GM18868 (cell line): ENCODE data around the gene CTPS1.

Experiments used
- ATAC-seq: cut with Tn5 transposase; IDR thresholded peaks from one replicate; pipeline ENCODE4 v1.9.1; 2021; ENCODE audit warnings: mild to moderate bottlenecking, moderate library complexity; ENCODE audit not compliant: unreplicated experiment

CTPS1 gene

DNA sequence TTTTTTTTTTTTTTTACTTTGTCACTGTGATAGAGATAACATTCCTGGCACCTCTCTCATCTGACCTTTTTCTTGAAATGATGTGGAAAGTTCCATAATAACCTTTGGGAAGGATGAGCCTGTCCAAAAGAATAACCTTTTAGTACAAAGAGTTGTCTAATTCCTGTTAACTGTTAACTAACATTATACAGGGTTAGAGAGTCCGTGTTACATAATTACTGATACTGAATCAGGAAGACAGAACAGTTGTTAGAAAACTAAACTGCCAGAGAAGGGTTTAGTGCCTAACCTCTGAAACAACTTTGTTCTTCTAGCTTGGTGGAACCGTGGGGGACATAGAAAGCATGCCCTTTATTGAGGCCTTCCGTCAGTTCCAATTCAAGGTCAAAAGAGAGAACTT is 8.8 kb downstream of the CTPS1 start:
- ATAC-seq = no peak

DNA sequence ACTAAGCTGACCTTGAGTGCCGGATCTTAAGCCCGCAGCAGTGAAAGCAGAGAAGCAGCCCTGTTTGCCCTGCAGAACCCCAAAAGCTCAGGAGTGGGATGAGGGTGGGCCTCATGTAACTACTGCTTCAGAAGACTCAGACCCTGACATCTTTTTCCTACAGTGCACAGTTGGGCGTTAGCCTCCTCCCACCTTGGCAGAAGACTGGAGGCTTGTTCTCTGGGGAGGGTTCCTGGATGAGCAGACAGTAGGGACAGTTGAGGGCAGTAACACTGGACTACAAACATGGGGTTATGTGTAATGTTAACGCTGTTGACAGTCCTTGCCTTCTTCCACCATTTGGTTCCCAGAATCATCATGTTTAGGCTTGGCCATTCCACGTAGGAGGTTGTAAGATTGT is 9.6 kb downstream of the CTPS1 start:
- no peak for ATAC-seq

DNA sequence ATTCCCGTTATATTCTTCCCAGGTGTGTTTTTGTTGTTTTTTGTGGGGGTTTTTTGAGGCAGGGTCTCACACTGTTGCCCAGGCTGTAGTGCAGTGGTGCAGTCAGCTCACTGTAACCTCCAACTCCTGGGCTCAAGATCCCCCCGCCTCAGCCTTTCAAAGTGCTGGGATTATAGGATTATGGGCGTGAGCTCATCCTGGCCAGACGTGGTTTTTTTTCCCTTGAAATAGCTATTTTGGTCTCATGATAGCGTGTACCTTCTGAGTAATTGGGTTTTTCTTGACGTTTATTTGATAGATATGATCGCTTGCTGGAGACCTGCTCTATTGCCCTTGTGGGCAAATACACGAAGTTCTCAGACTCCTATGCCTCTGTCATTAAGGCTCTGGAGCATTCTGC is 17.6 kb downstream of the CTPS1 start:
- ATAC-seq = no peak

DNA sequence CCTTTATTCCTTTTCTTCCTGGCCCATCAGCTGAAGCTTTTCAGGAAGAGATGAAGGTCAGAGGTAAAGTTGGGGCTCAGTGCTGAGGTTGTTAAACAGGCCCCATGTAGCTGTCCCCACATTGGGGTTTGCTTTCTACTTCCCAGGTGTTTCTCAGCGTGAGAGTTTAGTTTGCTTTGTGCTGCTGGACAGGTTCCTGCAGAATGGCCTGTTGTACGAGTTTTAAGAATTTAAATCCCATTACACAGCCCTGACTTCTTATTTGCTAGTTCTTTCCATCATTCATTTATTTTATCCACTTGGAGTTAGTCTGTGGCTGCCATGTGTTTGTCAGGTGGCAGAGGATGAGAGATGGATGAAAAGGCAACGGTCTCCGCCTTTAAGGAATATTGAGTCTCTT is 19.2 kb downstream of the CTPS1 start:
- no peak for ATAC-seq

DNA sequence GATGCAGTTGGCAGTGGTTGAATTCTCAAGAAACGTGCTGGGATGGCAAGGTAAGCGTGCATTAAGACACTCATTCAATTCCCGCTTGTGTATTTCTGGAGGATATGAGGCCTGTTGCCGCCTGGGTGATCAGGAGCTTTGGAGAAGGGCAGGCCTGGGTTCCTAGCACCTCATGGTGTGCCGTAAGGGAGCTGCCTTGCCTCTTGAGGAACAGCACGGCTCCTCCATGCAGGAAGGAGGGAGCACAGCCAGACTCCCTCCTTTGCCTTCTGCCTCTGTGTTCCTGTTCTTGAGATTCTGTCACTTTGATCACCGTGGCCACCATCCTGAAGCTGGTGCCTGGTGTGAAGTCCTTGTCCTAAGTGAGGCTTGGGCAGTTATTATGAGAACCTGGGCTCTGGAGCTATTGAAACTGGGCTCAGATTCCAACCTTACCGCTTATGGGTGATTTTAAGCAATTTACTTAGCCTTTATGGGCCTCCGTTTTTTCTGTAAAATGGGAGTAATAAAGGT is 23.7 kb downstream of the CTPS1 start:
- ATAC-seq = no peak

DNA sequence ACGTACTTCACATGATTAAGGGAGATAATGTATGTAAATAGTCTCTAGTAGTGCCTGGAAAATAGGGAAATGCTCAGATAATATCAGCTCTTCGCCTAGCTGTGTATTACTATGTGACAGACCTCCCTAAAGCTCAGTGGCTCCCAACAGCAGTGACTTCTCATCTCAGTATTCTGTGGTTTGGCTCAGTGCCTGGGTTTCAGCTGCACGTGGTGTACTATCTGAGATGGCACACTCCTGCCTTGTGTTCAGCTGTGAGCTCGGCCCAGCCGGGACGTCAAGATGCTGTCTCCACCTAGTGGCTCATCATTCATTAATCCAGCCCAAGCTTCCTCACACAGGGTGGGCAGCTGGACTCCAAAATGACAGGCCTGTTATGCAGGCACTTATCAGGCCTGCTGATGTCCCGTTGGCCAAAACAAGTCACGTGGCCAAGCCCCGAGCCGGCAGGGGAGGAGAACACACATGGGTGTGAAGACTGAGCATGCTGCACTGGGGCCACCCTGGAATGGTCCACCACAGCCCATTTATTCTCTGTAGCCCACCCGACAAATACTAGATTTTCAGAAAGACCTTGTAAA is 24.2 kb downstream of the CTPS1 start:
- peak; percentile 98 for ATAC-seq

DNA sequence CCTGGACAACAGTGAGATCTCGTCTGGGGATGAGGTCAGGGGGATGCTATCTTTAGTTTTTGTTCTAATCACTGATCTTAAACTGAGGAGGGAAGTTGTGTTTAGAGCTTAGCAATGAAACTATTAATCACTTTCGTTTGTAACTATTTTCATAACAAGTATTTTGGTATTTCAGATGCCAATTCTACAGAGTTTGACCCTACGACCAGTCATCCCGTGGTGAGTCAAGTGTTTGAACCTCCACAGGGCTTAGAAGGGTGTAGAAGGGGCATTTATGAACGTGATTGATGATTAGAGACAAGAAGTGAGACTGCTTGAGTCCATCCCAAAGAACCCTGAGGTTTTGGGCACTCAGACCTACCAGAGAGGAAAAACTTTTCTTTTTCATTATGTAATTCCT is 26.4 kb downstream of the CTPS1 start:
- ATAC-seq = no peak

DNA sequence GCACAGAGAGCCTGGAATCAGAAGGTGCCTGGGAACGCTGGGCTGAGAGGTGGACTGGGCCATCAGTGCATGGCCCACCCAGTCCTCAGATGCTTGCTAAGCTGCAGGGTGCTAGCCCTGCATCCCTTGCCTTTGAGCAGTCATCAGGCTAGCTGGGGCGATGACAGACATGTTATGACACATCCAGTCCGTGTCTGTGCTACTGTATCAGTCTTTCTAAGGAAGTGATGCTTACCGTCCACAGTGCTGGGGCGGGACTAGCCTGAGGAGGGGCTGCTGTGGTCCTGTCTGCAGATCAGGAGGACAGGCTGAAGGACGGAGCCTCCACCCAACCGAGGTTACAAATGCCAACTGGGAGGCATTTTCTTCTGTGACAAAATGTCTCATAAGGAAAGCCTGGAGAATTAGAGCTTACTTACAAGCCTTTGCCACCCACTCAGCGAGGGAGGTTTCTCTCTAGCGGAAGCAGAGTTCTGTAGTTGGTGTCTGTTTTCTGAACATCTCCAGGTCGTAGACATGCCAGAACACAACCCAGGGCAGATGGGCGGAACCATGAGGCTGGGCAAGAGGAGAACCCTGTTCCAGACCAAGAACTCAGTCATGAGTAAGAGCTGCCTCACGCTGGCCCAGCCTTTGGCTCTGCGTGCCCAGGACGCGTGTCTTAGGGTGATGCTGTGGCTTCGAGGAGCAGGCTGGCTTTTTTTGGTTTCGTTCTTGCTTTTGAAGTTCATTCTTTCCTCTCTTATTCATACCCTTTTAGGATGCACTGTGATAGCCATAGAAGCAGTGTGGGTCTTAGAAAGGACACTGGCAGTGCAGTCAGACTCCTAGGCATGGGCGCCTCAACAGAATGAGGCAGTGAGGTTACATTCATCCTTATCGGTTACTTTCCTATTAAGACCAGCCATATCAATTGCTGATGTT is 27.7 kb downstream of the CTPS1 start:
- no peak for ATAC-seq

DNA sequence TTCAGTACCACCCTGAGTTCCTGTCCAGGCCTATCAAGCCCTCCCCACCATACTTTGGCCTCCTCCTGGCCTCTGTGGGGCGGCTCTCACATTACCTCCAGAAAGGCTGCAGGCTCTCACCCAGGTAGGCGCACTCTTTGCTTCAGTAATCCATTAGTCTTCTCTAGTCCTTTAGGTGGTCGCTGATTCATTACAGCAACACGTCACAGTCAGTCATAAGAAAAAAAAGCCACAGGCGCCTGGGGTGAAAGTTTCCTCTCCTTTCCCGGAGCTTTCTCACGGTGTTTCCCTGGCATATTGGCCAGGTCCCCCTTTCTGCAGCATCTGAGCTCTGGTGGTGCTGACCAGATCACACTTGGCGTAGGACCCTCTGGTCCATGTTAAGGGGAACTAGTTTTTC is 30.0 kb downstream of the CTPS1 start:
- ATAC-seq = no peak

DNA sequence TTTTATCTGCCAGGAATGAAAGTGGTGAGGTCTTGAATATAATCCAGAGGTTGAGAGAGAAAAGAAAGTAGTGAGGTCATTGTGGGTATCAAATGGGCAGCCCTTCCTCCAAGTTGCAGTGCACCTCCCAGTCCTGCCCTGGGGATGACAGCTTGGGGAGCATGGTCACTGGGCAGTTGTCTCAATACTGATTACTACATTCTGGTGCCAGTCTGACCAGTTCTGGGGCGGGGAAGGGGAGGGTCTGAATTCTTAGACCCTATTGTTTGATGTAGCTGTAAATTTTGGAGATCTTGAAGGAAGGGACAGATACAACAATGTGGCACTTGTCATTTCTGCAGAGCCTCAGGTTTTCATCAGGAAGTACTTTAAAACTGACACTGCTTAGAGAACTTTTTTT is 30.8 kb downstream of the CTPS1 start:
- ATAC-seq = no peak

DNA sequence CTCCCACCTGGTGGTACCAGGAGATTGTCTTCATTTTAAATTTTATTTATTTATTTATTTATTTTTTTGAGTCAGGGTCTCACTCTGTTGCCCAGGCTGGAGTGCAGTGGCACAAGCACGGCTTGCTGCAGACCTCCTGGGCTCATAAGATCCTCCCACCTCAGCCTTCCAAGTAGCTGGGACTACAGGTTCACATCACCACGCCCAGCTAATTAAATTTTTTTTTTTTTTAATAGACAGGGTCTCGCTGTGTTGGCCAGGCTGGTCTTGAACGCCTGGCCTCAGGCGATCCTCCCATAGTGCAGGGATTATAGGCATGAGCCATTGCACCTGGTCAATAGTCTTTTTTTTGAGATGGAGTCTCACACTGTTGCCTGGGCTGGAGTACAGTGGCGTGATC is 33.5 kb downstream of the CTPS1 start:
- no peak for ATAC-seq

DNA sequence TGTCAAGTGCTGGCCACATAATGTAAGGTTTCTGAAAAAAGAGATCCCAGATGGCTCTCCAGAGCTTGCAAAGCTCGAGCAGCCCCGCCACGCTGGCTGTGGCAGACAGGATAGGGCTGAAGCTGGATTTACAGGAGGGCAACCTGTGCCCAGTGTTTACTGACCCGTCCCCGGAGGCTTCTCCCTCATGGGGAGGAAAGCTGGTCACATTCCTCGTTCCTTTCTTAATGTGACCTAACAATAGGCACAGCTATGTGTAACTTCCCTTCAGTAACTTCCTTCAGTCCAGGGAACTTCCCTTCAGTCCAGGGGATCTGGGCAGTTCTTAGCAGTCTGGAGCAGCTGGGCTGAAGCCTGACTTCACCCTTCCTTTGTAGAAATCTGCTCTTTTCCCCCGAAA is 34.3 kb downstream of the CTPS1 start:
- ATAC-seq = no peak

DNA sequence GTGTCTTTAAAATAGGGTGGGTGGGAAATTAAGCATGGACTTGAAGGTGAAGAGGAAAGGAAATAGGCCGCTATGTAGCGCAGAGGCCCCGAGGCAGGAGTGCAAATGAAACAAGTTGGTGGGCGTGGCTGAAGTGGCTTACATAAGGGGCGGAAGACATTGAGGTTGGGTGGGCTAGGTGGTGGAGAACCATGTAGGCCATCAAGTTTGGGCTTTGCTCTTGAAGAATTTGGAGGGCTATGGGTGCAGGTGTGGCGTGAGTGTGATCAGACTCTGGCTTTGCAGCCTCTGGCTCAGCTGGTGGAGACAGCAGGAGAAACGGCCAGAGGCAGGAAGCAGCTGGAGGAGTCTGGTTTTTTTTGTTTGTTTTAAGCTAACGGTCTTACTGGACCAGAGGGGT is 35.4 kb downstream of the CTPS1 start:
- no peak for ATAC-seq

DNA sequence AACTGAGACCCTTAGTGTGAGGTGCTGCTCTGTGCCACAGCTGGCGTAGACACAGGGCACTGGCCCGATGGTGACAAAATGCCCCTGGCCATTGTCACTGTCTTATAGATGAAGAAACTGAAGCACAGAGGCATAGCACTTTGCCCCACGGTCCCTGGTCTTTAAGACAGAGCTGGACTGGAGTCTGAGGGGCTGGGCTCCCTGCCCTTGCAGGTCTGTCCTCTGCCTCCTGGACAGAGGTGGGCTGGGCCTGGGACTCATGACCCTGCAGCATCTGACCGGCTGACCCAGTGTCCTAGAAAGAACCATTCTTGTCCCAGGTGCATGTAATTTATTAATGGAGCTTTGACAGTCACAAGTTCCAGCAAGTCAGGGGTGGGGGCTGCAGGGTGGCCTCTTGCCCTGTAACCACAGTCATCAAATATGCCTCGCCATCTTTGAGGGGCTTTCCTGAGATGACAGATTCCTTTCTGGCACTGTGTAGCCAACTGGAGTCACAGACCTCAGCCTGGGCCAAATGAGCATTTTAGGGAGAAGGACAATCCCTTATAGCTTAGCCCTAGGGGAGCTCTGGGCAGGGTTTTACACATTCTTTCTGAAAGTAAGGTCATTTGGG is 35.9 kb downstream of the CTPS1 start:
- no peak for ATAC-seq

DNA sequence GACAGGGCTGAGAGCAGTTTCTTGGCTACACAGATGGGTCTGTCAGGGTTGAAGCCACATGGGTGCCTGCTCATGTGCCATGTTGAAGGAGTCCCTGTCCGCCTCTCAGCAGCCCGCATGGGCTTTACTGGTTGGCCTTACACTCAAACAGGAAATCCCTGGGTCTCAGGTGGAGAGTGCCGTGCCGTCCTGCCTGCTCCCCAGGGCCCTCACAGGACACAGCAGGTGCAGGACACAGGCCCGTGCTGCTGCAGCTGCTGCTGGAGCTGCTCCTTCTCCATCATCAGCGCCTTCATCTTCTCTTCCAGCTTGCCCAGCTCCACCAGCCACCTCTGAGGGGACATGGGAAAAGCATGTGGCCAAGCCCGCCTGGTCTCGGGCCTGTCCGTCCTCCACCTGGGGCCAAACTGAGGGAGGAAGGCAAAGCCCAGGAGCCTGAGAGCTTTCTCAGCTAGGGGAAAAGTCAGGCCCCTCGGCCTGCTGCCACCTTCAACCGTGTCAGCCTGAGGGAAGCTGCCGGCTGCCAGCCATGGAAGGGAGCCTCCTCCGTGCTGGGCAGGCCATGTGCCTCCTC is 36.5 kb downstream of the CTPS1 start:
- no peak for ATAC-seq

DNA sequence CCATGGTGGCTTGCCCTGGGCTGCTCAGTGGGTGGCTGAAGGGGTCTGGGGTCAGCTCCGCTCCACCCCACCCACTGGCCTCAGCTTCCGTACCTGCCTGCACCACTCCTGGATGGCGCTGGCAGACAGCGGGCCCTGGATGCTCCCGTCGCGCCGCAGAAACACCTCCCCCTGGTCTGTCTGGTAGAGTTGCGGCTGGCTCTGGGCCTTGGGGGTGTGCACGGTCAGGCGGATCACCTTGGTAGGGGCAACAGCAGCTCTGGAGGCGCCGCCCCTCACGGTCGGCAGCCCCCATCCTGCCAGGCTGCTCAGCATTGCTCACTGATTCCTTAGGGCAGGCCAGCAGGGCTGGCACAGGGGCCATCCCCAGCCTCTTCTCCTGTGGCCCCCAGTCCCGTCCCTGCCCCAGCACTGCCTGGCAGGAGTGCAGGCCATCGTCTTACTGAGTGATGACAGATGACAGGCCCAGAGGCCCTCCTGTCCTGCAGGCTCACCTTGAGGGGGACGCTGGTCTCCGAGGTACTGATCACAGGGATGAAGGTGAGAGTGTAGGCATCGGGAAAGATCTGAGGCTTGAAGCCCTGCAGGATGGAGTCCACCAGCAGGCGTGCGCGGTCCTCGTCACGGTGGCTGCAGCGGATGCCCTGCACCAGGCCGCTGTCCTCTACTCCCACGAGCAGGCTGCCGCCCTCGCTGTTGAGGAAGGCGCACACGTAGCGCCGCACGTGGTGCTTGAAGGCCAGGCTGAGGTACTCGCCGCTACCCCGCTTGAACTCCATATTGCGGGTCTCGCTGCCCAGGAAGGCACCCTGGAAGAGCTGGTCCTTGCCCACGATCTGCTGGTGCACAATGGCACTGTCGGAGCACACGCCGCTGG is 37.9 kb downstream of the CTPS1 start:
- ATAC-seq = no peak

DNA sequence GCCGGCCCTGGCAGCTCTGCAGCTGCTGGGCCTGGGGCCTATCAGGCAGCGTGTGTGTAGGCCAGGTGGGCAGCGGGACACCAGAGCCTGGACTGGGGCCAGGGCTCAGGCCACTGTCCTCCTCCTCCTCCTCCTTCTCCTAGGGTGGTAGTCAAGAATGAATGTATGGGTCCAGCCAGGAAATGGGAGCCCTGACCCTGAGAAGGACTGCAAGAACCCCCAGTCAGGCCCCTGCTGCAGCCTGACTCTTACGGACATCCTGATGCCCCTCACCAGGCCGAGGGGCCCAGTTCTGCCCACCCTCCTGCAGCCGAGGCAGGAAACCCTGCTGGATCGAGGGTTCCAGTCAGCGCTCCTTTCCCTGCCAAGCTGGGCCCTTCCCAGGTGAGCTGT is 38.5 kb downstream of the CTPS1 start:
- no peak for ATAC-seq

DNA sequence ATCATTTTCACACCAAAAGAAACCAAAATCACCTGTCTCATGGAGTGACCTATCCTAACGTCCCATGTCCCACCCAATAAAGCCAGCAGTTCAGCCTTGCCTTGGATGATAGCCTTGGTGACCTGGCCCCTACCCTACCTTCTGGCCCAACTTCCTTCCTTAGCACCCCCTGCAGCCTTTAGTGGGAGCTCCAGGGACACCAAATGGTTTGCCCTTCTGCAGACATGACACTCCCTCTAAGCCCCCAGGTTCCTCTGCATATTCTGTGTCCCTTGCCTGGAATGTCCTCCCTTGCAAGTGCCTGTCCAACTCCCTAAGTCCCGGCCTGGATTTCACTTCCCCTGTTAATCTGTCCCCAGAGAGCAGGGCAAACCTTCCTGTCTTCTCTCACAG is 39.9 kb downstream of the CTPS1 start:
- no peak for ATAC-seq

DNA sequence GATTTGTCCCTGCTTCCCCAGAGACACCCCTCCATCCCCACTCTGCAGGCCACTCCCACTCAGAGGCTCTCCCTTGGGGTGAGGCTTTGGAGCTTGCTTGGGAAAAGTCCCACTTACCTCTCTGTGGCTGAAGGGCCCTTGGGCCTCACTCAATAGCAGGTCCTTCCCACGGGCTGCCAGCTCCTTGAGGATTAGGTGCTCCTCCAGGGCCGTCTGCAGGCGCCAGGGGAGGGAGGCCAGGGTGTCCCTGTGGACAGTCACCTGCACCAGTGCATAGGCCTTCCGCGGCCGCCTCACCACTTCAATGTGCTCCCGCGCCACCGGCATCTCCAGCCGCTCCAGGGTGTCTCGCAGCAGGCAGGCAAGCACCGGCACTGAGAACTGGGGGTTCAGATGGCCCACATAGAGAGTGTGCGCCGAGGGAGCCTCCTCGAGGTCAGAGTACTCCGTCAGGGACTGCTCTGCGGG is 40.6 kb downstream of the CTPS1 start:
- no peak for ATAC-seq

DNA sequence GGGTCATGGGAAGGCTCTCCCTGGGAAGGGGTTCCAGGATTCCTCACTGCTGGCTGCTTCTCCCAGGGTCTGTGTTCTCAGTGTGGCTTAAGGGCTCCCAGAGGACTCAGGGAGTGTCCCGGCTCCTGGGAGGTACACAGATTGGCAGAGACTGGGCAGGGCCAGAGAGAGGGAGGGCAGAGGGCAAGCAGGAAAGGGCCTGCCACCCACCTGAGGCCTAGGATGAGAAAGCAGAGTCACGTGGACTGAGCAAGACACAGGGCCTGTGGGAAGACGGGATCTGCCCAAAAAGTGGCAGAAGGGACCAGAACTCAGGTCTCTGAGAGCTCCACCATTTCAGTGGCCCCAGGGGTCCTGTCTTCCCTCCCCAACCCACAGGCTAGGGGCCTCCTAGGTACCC is 41.2 kb downstream of the CTPS1 start:
- no peak for ATAC-seq
